HEK293 (cell line): ENCODE results near the gene CLK2.

Experiments
- CTCF ChIA-PET: fragments of 350-600 bp; formaldehyde crosslinking; extraction: SDS; loops from one replicate; lab custom pipeline; 2021; ENCODE audit warnings: antibody characterized with exemption; lab: Yijun Ruan, JAX
- POLR2A ChIA-PET: fragments of 300-600 bp; formaldehyde crosslinking; extraction: SDS; loops from one replicate; lab custom pipeline; 2020; ENCODE audit warnings: antibody characterized with exemption, inconsistent platforms; lab: Yijun Ruan, JAX
- H3K27ac ChIP-seq: fragments of 200-500 bp; sonication (Bioruptor generic); 2 replicates; pipeline ENCODE4 v1.5.1; 2014; ENCODE audit warnings: low read depth, low read length, control low read depth, inconsistent platforms; ENCODE audit errors: extremely low read depth
- H3K36me3 ChIP-seq, 2 experiments: fragments of 200-500 bp in 1 of 2; sonication (Bioruptor generic) in 1 of 2; 1 replicate in 1 of 2; 2 replicates in 1 of 2; pipeline ENCODE4 v1.5.1; 2014 to 2017; ENCODE audit warnings: inconsistent platforms in 2 of 2, low read length in 2 of 2; ENCODE audit not compliant: control insufficient read depth in 2 of 2, insufficient read depth in 1 of 2
- H3K4me1 ChIP-seq: fragments of 200-500 bp; sonication (Bioruptor generic); 2 replicates; pipeline ENCODE4 v1.5.1; 2014; ENCODE audit warnings: mild to moderate bottlenecking, low read length, inconsistent platforms; ENCODE audit not compliant: control insufficient read depth, insufficient read depth
- H3K4me3 ChIP-seq: 2 replicates; pipeline ENCODE4 v1.5.1; 2011; ENCODE audit warnings: low read depth, mild to moderate bottlenecking, control low read depth, low read length, moderate library complexity
- H3K9me3 ChIP-seq: fragments of 200-500 bp; sonication (Bioruptor generic); 2 replicates; pipeline ENCODE4 v1.5.1; 2014; ENCODE audit warnings: low read depth, low read length, inconsistent platforms; ENCODE audit not compliant: control insufficient read depth, insufficient read depth
- BCL11A ChIP-seq: fragments of 450-650 bp; formaldehyde crosslinking; IDR thresholded peaks from 2 replicates; pipeline ENCODE4 v1.5.1; 2016; ENCODE audit warnings: low read depth, missing biosample characterization, missing genetic modification characterization
- CTCF ChIP-seq: fragments of 450-650 bp; formaldehyde crosslinking; IDR thresholded peaks from 2 replicates; pipeline ENCODE4 v1.5.1; 2016; ENCODE audit warnings: missing biosample characterization, missing genetic modification characterization
- KLF1 ChIP-seq: fragments of 450-650 bp; formaldehyde crosslinking; IDR thresholded peaks from 2 replicates; pipeline ENCODE4 v1.5.1; 2016; ENCODE audit warnings: missing biosample characterization, missing genetic modification characterization
- KLF10 ChIP-seq: fragments of 450-650 bp; IDR thresholded peaks from 2 replicates; pipeline ENCODE4 v1.5.1; 2018; ENCODE audit warnings: missing biosample characterization, mild to moderate bottlenecking, missing genetic modification characterization
- KLF9 ChIP-seq: fragments of 450-650 bp; formaldehyde crosslinking; IDR thresholded peaks from 2 replicates; pipeline ENCODE4 v1.5.1; 2016; ENCODE audit warnings: missing biosample characterization, missing genetic modification characterization, low read depth
- OVOL3 ChIP-seq: fragments of 450-650 bp; formaldehyde crosslinking; IDR thresholded peaks from 2 replicates; pipeline ENCODE4 v1.5.1; 2016; ENCODE audit warnings: missing biosample characterization, missing genetic modification characterization
- RBAK ChIP-seq: fragments of 450-650 bp; formaldehyde crosslinking; IDR thresholded peaks from 2 replicates; pipeline ENCODE4 v1.5.1; 2016; ENCODE audit warnings: missing biosample characterization, missing genetic modification characterization
- SETDB1 ChIP-seq: IDR thresholded peaks from one replicate; pipeline ENCODE4 v1.6.1; 2017; ENCODE audit warnings: mild to moderate bottlenecking, low read length, moderate library complexity, mixed read lengths; ENCODE audit not compliant: insufficient read length
- ZBTB6 ChIP-seq: fragments of 450-650 bp; formaldehyde crosslinking; IDR thresholded peaks from 2 replicates; pipeline ENCODE4 v1.5.1; 2017; ENCODE audit warnings: missing biosample characterization, missing genetic modification characterization
- ZFHX2 ChIP-seq: fragments of 450-650 bp; formaldehyde crosslinking; conservative IDR thresholded peaks from 2 replicates; pipeline ENCODE4 v1.5.1; 2016; ENCODE audit warnings: missing biosample characterization, missing genetic modification characterization
- ZNF121 ChIP-seq: fragments of 450-650 bp; formaldehyde crosslinking; IDR thresholded peaks from 2 replicates; pipeline ENCODE4 v1.5.1; 2016; ENCODE audit warnings: missing biosample characterization, missing genetic modification characterization
- ZNF132 ChIP-seq: fragments of 450-650 bp; formaldehyde crosslinking; IDR thresholded peaks from 2 replicates; pipeline ENCODE4 v1.5.1; 2017; ENCODE audit warnings: missing biosample characterization, missing genetic modification characterization, borderline replicate concordance
- ZNF138 ChIP-seq: fragments of 450-650 bp; formaldehyde crosslinking; IDR thresholded peaks from 2 replicates; pipeline ENCODE4 v1.5.1; 2016; ENCODE audit warnings: missing biosample characterization, missing genetic modification characterization, borderline replicate concordance
- ZNF18 ChIP-seq: fragments of 450-650 bp; formaldehyde crosslinking; IDR thresholded peaks from 2 replicates; pipeline ENCODE4 v1.5.1; 2016; ENCODE audit warnings: missing biosample characterization, missing genetic modification characterization
- ZNF2 ChIP-seq: fragments of 450-650 bp; formaldehyde crosslinking; IDR thresholded peaks from 2 replicates; pipeline ENCODE4 v1.5.1; 2016; ENCODE audit warnings: missing biosample characterization, missing genetic modification characterization
- ZNF211 ChIP-seq: fragments of 450-650 bp; formaldehyde crosslinking; IDR thresholded peaks from 2 replicates; pipeline ENCODE4 v1.5.1; 2016; ENCODE audit warnings: low read depth, missing biosample characterization, missing genetic modification characterization
- ZNF214 ChIP-seq: fragments of 450-650 bp; formaldehyde crosslinking; IDR thresholded peaks from 2 replicates; pipeline ENCODE4 v1.5.1; 2017; ENCODE audit warnings: missing biosample characterization, mild to moderate bottlenecking, missing genetic modification characterization, borderline replicate concordance
- ZNF239 ChIP-seq: fragments of 450-650 bp; formaldehyde crosslinking; IDR thresholded peaks from 2 replicates; pipeline ENCODE4 v1.5.1; 2016; ENCODE audit warnings: missing biosample characterization, missing genetic modification characterization
- ZNF366 ChIP-seq: fragments of 450-650 bp; formaldehyde crosslinking; conservative IDR thresholded peaks from 2 replicates; pipeline ENCODE4 v1.5.1; 2016; ENCODE audit warnings: missing biosample characterization, missing genetic modification characterization
- ZNF433 ChIP-seq: fragments of 450-650 bp; formaldehyde crosslinking; IDR thresholded peaks from 2 replicates; pipeline ENCODE4 v1.5.1; 2016; ENCODE audit warnings: missing biosample characterization, missing genetic modification characterization, low read depth
- ZNF510 ChIP-seq: fragments of 450-650 bp; formaldehyde crosslinking; IDR thresholded peaks from 2 replicates; pipeline ENCODE4 v1.5.1; 2018; ENCODE audit warnings: mild to moderate bottlenecking, missing genetic modification characterization, missing biosample characterization; ENCODE audit not compliant: insufficient replicate concordance
- ZNF558 ChIP-seq: fragments of 450-650 bp; formaldehyde crosslinking; IDR thresholded peaks from 2 replicates; pipeline ENCODE4 v1.5.1; 2016; ENCODE audit warnings: missing biosample characterization, missing genetic modification characterization
- ZNF654 ChIP-seq: fragments of 450-650 bp; formaldehyde crosslinking; IDR thresholded peaks from 2 replicates; pipeline ENCODE4 v1.5.1; 2016; ENCODE audit warnings: low read depth, missing biosample characterization, missing genetic modification characterization
- ZNF701 ChIP-seq: fragments of 450-650 bp; formaldehyde crosslinking; IDR thresholded peaks from 2 replicates; pipeline ENCODE4 v1.5.1; 2016; ENCODE audit warnings: missing biosample characterization, missing genetic modification characterization
- ZNF707 ChIP-seq: fragments of 450-650 bp; formaldehyde crosslinking; IDR thresholded peaks from 2 replicates; pipeline ENCODE4 v1.5.1; 2016; ENCODE audit warnings: missing biosample characterization, missing genetic modification characterization
- ZNF791 ChIP-seq: fragments of 450-650 bp; formaldehyde crosslinking; IDR thresholded peaks from 2 replicates; pipeline ENCODE4 v1.5.1; 2016; ENCODE audit warnings: missing biosample characterization, missing genetic modification characterization
- TF ChIP-seq, protein P1 (sequence below): fragments of 450-650 bp; formaldehyde crosslinking; IDR thresholded peaks from 2 replicates; pipeline ENCODE4 v1.5.1; 2017; ENCODE audit warnings: missing biosample characterization, missing genetic modification characterization

Gene CLK2

GRCh38 chr1:155278689-155279160 is 5.4 kb upstream of the CLK2 start:
- Histone ChIP-seq H3K4me1 (no peaks in the 10 kb centered on the region), H3K9me3 (no peaks in the 10 kb centered on the region), H3K4me3 (no peak overlapping the region; the same call in 1 of the 2 replicates), H3K27ac (no peak overlapping the region), H3K36me3 (peaks cover 0 to 5% of the 10 kb centered on the region in 2 experiments; a peak in 1 of 3 replicates)
- peak; percentile 35; the same call in 1 of the 2 replicates for TF ChIP-seq ZNF366
- no peak for TF ChIP-seq ZNF132 (tag by site-specific recombination)
- TF ChIP-seq ZNF18 (tag by site-specific recombination): peak; percentile 28
- ChIA-PET CTCF (interaction anchor here (0.6 to 1.8 kb wide), 6 partner anchors 25 to 53 kb away, joined by 3 to 9 read pairs (median 4); no protein-coding TSS in a partner anchor), POLR2A (interaction anchor here (0.6 to 1.3 kb wide), 4 partner anchors 14 to 277 kb away, joined by 3 to 4 read pairs (median 3); no protein-coding TSS in a partner anchor)

DNA sequence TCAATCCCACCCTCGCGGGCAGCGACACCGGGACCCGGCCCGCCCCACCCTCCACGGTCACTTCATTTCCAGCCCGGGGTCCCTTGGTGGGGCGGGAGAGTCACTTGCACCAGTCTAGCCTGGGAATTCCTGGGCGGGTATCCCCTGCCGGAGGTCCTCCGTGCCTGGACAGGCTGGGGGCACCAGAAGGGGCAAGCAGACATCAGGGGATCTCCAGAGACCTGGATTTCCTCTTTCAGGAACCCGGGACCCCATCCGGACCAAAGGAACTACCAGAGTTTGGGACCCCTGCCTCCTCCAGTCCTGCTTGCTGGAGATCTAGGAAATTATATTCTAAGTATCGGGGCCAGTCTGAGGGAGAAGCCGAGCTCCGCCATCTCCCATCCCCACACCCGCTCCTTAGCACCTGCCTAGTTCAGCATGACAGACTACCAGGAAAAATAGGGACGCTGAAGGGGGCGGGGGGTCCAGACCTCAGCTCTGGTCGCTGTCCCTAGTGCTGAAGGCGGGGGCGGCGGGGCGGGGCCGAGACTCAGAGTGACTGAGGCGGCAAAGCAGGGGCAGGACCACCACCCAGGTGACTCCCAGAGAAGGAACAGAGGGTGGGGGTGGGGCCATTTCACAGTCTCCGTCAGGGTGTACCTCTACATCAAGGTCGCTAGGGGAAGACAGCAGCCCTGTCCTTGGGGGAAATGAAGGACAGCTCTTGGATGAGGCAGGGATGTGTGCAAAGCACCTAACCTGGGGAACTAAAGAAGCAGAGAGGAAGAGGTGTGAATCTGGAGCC is 4.8 kb upstream of the CLK2 start:
- Histone ChIP-seq H3K27ac (peak overlapping the region; percentile 58; the same call in 1 of the 2 replicates), H3K4me3 (peak overlapping the region; percentile 75), H3K9me3 (no peaks in the 10 kb centered on the region), H3K4me1 (no peaks in the 10 kb centered on the region), H3K36me3 (peaks cover 0 to 5% of the 10 kb centered on the region in 2 experiments; a peak in 1 of 3 replicates)
- CTCF ChIA-PET: interaction anchor here (0.6 to 1.8 kb wide), 7 partner anchors 19 to 53 kb away, joined by 3 to 9 read pairs (median 4); no protein-coding TSS in a partner anchor
- POLR2A ChIA-PET: interaction anchor here (0.6 to 1.3 kb wide), 6 partner anchors 15 to 278 kb away, joined by 3 to 7 read pairs (median 3); partner anchors contain the start of genes FDPS and SCAMP3
- TF ChIP-seq ZNF239 (no peak), ZNF654 (tag by site-specific recombination) (0 out of 2 replicates have a peak, but pooled peaks have one; percentile 18), RBAK (tag by site-specific recombination) (no peak), BCL11A (tag by site-specific recombination) (no peak), ZNF707 (tag by site-specific recombination) (no peak), KLF10 (tag by site-specific recombination) (0 out of 2 replicates have a peak, but pooled peaks have one; percentile 17), ZBTB6 (tag by site-specific recombination) (no peak), ZFHX2 (tag by site-specific recombination) (peak; percentile 58), ZNF121 (tag by site-specific recombination) (no peak), ZNF558 (tag by site-specific recombination) (no peak), ZNF433 (tag by site-specific recombination) (no peak), ZNF2 (tag by site-specific recombination) (no peak), ZNF701 (tag by site-specific recombination) (no peak), ZNF211 (tag by site-specific recombination) (no peak), KLF9 (peak; percentile 45; the same call in 1 of the 2 replicates), ZNF791 (tag by site-specific recombination) (no peak), OVOL3 (tag by site-specific recombination) (no peak; the same call in 1 of the 2 replicates), ZNF510 (no peak), ZNF214 (no peak), KLF1 (peak; percentile 63; the same call in 1 of the 2 replicates), SETDB1 (no peak), ZNF138 (tag by site-specific recombination) (no peak), CTCF (peak; percentile 38; the same call in 1 of the 2 replicates)
- TF ChIP-seq, protein P1, sequence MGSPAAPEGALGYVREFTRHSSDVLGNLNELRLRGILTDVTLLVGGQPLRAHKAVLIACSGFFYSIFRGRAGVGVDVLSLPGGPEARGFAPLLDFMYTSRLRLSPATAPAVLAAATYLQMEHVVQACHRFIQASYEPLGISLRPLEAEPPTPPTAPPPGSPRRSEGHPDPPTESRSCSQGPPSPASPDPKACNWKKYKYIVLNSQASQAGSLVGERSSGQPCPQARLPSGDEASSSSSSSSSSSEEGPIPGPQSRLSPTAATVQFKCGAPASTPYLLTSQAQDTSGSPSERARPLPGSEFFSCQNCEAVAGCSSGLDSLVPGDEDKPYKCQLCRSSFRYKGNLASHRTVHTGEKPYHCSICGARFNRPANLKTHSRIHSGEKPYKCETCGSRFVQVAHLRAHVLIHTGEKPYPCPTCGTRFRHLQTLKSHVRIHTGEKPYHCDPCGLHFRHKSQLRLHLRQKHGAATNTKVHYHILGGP (tag by site-specific recombination): no peak
